Lower leg skin (tissue), 4 donors: Measurements from ENCODE around the gene APBB2. TPM values are rescaled to one million over a fixed set of nuclear protein-coding genes. Genes with fewer than 3 reads are reported as not detected.

Experiments
- DNase-seq, 2 donors: peaks; one replicate each; pipeline ENCODE4 v3.0.0-alpha.2; 2019; ENCODE audit warnings: low spot score in 2 of 2
- H3K4me3 ChIP-seq: fragments of 200-600 bp; sonication (generic); 2 replicates; pipeline ENCODE4 v1.5.1; 2017; ENCODE audit warnings: mild to moderate bottlenecking, low read depth; ENCODE audit not compliant: poor library complexity, severe bottlenecking
- CTCF ChIP-seq, 3 donors: fragments of 450-650 bp; IDR thresholded peaks; one replicate each; pipeline ENCODE4 v1.5.1; 2016; ENCODE audit warnings: antibody characterized with exemption in 3 of 3, mild to moderate bottlenecking in 3 of 3, moderate library complexity in 2 of 3
- POLR2A ChIP-seq, 2 donors: fragments of 450-650 bp; IDR thresholded peaks; one replicate each; pipeline ENCODE4 v1.6.1; 2016 to 2017; ENCODE audit warnings: antibody characterized with exemption in 2 of 2, mild to moderate bottlenecking in 1 of 2, moderate library complexity in 1 of 2
- WGBS, 2 donors: methylation state at CpG; one replicate each; pipeline ENCODE4 v1.1.5; 2018; 5-methylcytosine and 5-hydroxymethylcytosine counted together
- intact Hi-C: fragments of 100-400 bp; cut with DNase I; formaldehyde crosslinking; loops from one replicate; pipeline ENCODE4 v1.15.0; 2023; ENCODE audit warnings: low total_unique reads
- total RNA-seq, 4 donors: library from RNA; depleted of rRNA; stranded (reverse); fragments of >200 nt; gene quantifications; one replicate each; pipeline ENCODE4 v1.1.0, GENCODE V29; 2016

The APBB2 gene
- total RNA-seq: 10 to 100 TPM; 24.0 to 49.2 (median 43.3) TPM

- peak within 1 kb of the TSS; percentile 86 for H3K4me3 ChIP-seq
- intact Hi-C loops: loop anchor here (5.0 kb wide), 2 partner anchors 237 to 292 kb away; no protein-coding TSS in a partner anchor
- WGBS, 2 donors: 0 to 1% methylated on average over 30 to 41 of the region's 71 CpGs
- peak; percentile 92 to 98 for DNase-seq
- TF ChIP-seq CTCF (IDR thresholded peaks at IDR 0.05) (no peak), POLR2A (IDR thresholded peaks at IDR 0.05) (no peak)
Observed at GRCh38 chr4:41214136-41214824, at the start of gene APBB2. TSS of gene APBB2 (minus strand) at chr4:41214542. CDS start at chr4:41033254, 181,288 bp downstream.

- H3K4me3 ChIP-seq: no peak overlapping the region
- no peak for DNase-seq
- intact Hi-C loops: no loop called here
- TF ChIP-seq POLR2A (IDR thresholded peaks at IDR 0.05) (no peak), CTCF (IDR thresholded peaks at IDR 0.05) (no peak)
- WGBS, 2 donors: 96% methylated on average over 6 of the region's 6 CpGs
Observed at GRCh38 chr4:41262198-41262597, 47.9 kb upstream of the APBB2 start.

- no peak for TF ChIP-seq CTCF (IDR thresholded peaks at IDR 0.05)
- no peak for TF ChIP-seq POLR2A (IDR thresholded peaks at IDR 0.05)
- H3K4me3 ChIP-seq: no peak overlapping the region
- WGBS, 2 donors: 83 to 90% methylated on average over 9 of the region's 9 CpGs
- intact Hi-C loops: no loop called here
- DNase-seq: no peak
Observed at GRCh38 chr4:41260116-41260733, 45.9 kb upstream of the APBB2 start.

GRCh38 chr4:41258783-41259182 lies 44.4 kb upstream of the APBB2 start:
- H3K4me3 ChIP-seq: no peak overlapping the region
- intact Hi-C loops: no loop called here
- DNase-seq: no peak
- TF ChIP-seq POLR2A (IDR thresholded peaks at IDR 0.05) (no peak), CTCF (IDR thresholded peaks at IDR 0.05) (no peak)
- WGBS, 2 donors: 68 to 77% methylated on average over 5 of the region's 5 CpGs

GRCh38 chr4:41257906-41258305 lies 43.6 kb upstream of the APBB2 start:
- intact Hi-C loops: no loop called here

More at GRCh38 chr4:41257906-41258305, 43.6 kb upstream of the APBB2 start:
- H3K4me3 ChIP-seq: no peak overlapping the region
- DNase-seq: no peak
- WGBS, 2 donors: 36 to 41% methylated on average over 10 to 11 of the region's 11 CpGs
- TF ChIP-seq CTCF (IDR thresholded peaks at IDR 0.05) (no peak), POLR2A (IDR thresholded peaks at IDR 0.05) (no peak)
